Skeletal muscle satellite cell (primary cell): Measurements from ENCODE around the gene RPP30.
A peak's percentile ranks its signal among the peaks of the same experiment; 100 is the strongest.

Experiments used
- H3K27me3 ChIP-seq: 2 replicates; pipeline ENCODE4 v1.7.0; 2013; ENCODE audit warnings: low read length; ENCODE audit not compliant: control insufficient read depth, insufficient read depth
- H3K36me3 ChIP-seq: 2 replicates; pipeline ENCODE4 v1.7.0; 2013; ENCODE audit warnings: mild to moderate bottlenecking, control low read depth, low read length; ENCODE audit not compliant: insufficient read depth
- H3K4me1 ChIP-seq: 2 replicates; pipeline ENCODE4 v1.7.0; 2013; ENCODE audit warnings: low read length; ENCODE audit not compliant: control insufficient read depth, insufficient read depth
- H3K4me2 ChIP-seq: 2 replicates; pipeline ENCODE4 v1.7.0; 2013; ENCODE audit warnings: mild to moderate bottlenecking, low read length
- H3K4me3 ChIP-seq: 2 replicates; pipeline ENCODE4 v1.7.0; 2013; ENCODE audit warnings: low read length
- H3K9ac ChIP-seq: 2 replicates; pipeline ENCODE4 v1.7.0; 2013; ENCODE audit warnings: mild to moderate bottlenecking, low read depth, low read length, moderate library complexity
- H3K9me3 ChIP-seq: replicated peaks from 2 replicates; pipeline ENCODE4 v1.7.0; 2013; ENCODE audit warnings: mild to moderate bottlenecking, control low read depth, low read length

Gene RPP30

DNA sequence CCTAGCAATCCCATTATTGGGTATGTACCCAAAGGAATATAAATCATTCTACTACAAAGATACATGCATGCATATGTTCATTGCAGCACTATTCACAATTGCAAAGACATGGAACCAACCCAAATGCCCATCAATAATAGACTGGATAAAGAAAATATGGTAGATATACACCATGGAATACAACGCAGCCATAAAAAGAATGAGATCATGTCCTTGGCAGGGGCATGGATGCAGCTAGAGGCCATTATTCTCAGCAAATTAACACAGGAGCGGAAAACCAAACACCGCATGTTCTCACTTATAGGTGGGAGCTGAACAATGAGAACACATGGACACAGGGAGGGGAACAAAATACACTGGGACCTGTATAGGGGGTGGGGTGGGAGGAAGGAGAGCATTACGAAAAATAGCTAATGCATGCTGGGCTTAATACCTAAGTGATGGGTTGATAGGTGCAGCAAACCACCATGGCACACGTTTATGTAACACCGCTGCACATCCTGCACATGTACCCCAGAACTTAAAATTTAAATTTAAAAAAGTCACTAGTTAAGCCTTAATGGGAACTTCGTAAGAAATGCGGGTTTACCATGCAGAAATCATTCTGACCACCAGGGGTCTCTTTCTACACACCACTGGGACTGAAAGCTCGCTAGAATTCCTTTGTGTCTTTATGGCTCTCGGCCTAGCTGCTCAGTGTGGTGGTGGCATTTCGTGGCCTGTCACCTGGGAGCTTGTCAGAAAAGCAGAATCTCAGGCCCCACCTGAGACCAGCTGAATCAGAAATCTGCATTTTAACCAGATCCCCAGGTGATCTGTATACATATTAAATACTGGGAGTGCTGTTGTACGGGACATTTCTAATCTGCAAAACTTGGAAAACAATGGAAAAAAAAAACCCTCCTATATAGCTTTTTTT is 39.6 kb downstream of the RPP30 start:
- Histone ChIP-seq H3K4me1 (peaks cover 19% of the 10 kb centered on the region), H3K4me2 (peak overlapping the region; percentile 28), H3K9ac (peak overlapping the region; percentile 26), H3K36me3 (peaks cover 44% of the 10 kb centered on the region), H3K9me3 (no peaks in the 10 kb centered on the region), H3K27me3 (no peaks in the 10 kb centered on the region), H3K4me3 (no peak overlapping the region)

DNA sequence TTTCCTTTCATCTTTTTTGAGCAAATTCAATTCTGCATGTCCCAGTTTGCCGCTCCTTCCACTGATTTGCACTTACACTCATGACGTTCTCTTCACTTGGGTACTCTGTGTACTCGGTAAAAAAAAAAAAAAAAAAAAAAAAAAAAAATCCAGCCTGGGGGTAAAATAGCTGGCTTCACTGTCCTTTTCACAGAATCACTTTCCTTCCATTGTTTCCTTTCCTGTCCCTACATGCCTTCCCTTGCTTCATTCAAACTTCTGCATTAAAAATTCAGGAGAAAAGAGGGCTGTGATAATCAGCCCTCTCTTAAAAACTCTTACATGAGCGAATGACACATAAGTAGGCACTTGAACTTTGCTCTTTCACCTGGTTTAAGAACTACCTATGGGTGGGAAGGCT is 40.4 kb downstream of the RPP30 start:
- Histone ChIP-seq H3K9me3 (no peaks in the 10 kb centered on the region), H3K4me3 (no peak overlapping the region), H3K4me1 (peaks cover 25% of the 10 kb centered on the region), H3K36me3 (peaks cover 52% of the 10 kb centered on the region), H3K4me2 (no peak overlapping the region), H3K27me3 (no peaks in the 10 kb centered on the region), H3K9ac (peak overlapping the region; percentile 26)

DNA sequence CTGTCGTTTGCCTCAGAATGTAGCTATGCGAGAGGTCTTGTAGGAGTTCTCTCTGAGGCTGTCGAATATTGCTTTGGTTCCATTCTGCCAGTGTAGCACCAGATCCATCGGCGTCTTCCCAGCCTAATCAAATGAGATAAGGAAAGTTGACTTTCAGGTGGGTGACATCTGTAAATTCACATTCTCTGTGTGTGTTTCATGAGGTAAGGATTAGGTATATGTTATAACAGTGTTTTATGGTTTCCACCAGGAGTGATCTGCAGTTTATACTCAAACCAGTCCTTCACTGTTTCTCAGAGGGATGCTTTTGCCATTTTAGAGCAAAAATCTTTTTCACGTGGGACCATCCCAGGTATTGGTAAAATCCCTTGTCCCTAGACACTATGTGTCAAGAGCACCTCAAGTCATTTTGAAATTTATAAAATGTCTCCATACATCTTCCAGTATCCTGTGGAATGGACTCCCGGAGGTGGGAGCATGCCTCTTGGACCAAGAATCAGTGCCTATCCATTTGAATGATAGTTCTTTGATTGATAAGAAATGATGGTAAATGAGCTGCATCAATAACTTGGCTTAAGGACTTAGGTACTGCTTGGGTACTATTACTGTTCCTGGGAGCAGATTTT is 41.2 kb downstream of the RPP30 start:
- H3K4me2 ChIP-seq, result no peak overlapping the region
- no peaks in the 10 kb centered on the region for H3K27me3 ChIP-seq
- no peak overlapping the region for H3K4me3 ChIP-seq
- H3K36me3 ChIP-seq, result peaks cover 60% of the 10 kb centered on the region
- peaks cover 33% of the 10 kb centered on the region for H3K4me1 ChIP-seq
- no peak overlapping the region for H3K9ac ChIP-seq
- H3K9me3 ChIP-seq, result no peaks in the 10 kb centered on the region

DNA sequence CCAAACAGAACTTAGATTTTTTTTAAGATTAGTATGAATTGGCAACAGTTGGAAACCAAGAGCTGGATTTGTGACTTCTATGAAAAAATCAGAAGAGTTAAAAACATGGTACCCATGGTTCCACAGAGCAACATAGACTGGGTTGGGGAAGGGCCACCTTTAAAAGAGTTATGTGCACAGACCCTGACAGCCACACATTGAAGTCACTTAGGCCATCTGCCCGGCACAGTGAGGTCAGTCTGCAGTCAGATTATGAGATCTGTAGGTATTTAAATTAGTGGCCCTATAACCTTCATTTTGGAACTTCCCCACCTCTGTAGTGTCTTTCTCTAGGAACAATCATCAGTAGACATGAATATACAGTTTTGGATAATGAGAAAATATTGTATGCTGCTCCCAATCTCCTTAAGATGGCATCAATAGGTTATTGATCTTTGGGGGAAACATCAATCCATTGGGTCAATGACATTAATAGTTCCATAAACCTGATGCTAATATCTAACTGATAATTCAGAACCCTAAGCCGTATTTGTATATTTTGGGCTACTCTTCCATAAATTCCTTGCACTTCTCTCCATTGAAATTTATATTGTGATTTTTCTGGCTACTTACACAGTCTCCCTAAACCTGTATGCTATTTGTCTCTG is 42.1 kb downstream of the RPP30 start:
- Histone ChIP-seq H3K9me3 (no peaks in the 10 kb centered on the region), H3K4me3 (no peak overlapping the region), H3K4me1 (peaks cover 37% of the 10 kb centered on the region), H3K4me2 (no peak overlapping the region), H3K36me3 (peaks cover 69% of the 10 kb centered on the region), H3K27me3 (no peaks in the 10 kb centered on the region), H3K9ac (no peak overlapping the region)

DNA sequence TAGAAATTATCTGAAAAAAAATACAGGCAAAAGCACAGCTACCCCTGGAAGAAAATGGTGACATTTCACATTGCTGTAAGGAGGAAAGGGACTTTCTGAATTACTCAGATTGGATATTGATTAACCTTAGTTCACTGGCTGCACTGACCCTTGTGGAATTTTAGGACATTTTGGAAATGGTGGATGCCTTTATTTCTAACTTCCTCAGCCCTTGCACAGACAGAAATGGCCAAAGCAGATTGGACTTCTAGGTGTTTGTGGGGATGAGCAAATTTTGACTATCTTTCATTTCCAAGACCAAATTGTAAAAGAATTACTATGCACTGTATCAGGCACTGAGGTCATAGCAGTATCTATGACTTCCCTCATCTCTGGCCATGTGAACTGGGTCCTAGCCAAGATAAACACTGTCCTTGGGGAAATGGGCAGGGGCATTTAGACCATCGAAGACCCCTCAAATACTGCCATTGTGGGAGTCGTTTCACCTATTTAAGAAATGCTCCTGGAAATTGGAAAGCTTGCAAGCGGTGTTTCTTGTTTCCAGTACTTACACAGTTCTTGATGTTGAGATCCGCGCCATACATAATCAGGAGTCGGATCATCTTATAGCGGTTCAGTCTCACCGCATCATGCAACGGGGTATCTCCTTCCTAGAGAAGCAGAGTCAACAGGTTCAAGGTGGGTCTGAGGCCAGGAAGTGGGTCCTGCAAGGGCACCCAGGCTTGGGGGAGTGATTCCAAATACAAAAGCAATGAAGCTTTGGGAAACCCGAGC is 43.4 kb downstream of the RPP30 start:
- peak overlapping the region; percentile 36 for H3K4me3 ChIP-seq
- peak overlapping the region; percentile 29 for H3K4me2 ChIP-seq
- H3K27me3 ChIP-seq, result no peaks in the 10 kb centered on the region
- H3K36me3 ChIP-seq, result peaks cover 73% of the 10 kb centered on the region
- no peak overlapping the region for H3K9ac ChIP-seq
- no peaks in the 10 kb centered on the region for H3K9me3 ChIP-seq
- peaks cover 33% of the 10 kb centered on the region for H3K4me1 ChIP-seq

DNA sequence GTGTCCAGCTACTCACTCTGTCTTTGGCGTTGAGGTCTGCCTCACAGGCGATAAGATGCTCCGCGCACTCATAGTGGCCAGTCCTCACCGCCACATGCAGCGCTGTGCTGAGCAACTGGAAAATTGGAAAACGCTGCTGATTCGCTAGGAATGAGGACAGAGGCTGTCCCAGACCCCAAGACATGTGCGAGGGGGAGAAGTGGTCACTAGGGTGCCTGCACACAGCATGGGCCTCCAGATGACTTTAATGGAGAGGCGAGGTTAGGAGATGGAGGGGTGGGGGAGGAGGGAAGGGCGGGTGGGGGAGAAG is 43.9 kb downstream of the RPP30 start:
- Histone ChIP-seq H3K4me1 (peaks cover 32% of the 10 kb centered on the region), H3K4me2 (peak overlapping the region; percentile 18), H3K36me3 (peaks cover 73% of the 10 kb centered on the region), H3K9ac (no peak overlapping the region), H3K9me3 (no peaks in the 10 kb centered on the region), H3K4me3 (peak overlapping the region; percentile 36), H3K27me3 (no peaks in the 10 kb centered on the region)

DNA sequence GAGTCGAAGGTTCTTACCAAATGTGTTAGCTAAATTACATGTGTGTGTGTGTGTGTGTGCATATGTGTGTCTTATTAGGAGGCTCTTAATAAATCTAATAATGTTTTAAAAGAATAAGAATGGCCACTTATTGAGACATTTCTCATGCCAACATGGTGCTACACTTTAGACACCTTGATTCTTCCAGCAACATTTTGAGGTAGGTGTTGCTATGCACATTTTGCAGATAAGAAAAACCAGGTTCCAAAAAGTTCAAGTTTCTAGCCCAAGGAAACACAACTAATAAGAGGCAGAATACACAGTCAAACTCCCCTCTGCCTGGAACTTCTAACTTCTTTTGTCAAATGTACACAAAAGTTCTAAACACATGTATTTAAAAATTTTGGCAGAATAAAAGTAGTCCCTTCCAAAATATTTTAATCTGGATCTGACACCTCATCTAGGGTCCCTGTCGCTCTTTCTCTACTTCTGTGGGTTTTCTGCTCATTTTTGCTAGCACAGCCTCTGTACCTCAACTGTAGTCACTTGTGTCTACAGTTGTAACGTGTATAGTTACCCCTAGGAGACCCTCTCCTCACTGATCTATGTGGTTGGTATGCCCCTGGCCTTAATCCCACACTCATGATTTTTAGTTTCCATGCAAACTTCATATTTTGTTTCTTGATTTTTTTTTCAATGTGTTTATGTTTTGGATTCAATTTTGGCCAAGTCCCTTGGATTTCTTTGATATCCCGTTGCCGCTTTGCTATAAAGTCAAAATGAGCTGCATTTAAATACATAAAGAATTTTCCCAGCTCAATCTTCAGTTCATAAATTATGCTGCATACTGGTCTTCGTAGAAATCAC is 44.8 kb downstream of the RPP30 start:
- H3K36me3 ChIP-seq, result peaks cover 73% of the 10 kb centered on the region

DNA sequence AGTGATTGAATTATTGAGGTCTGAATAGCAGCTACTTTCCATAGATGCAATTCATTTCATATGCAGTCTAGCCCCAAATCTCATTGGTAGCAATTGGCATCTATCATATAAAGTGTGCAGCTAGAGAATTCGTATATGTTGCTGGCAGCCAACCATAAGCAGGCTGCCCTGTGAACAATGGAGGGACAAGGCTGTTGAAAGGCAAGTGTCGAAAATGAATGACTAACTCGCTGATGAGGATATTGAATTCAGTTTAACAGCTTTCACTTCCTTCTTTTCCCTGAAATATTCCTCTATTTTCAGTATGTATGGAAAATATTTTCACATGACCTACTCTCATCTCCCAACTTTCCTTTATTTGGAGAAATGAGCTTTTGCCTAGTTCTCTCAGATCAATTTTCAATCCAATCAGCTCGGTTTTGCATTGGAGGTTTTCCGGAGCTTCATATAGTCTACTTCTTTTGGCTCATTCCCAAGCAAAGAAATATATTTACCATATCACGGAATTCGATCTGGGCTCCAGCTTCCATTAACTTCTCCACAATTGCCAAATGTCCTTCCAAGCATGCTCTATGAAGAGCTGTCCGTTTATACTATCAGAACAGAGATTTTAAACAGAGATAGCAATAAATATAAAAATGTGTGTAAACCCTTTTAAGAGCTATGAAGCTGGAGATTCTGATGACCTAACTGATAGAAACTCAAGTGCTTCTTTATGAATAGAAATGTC is 45.6 kb downstream of the RPP30 start:
- Histone ChIP-seq H3K4me2 (peak overlapping the region; percentile 82), H3K4me1 (peaks cover 33% of the 10 kb centered on the region), H3K9ac (peak overlapping the region; percentile 86), H3K9me3 (no peaks in the 10 kb centered on the region), H3K27me3 (no peaks in the 10 kb centered on the region), H3K4me3 (peak overlapping the region; percentile 74), H3K36me3 (peaks cover 65% of the 10 kb centered on the region)

More for the DNA sequence above, 44.8 kb downstream of the RPP30 start:
- Histone ChIP-seq H3K9ac (peak overlapping the region; percentile 86), H3K27me3 (no peaks in the 10 kb centered on the region), H3K4me1 (peaks cover 36% of the 10 kb centered on the region), H3K9me3 (no peaks in the 10 kb centered on the region), H3K4me3 (peak overlapping the region; percentile 74), H3K4me2 (peak overlapping the region; percentile 82)

DNA sequence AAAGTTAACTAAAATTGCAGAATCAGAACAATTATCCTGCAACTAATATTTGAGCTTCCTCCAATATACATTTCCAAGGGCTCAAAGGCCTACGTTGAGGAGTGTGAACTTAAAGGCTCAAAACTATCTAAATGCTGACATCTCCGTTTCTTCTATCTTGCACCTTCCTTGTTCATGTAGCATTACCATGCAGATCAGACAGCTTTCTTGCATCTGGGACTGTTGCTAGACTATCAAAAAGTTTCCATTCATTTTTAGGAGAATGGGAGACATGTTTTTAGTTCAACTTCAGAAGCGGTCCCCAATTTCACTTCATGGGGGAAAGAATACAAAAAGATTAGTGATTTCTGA is 46.2 kb downstream of the RPP30 start:
- Histone ChIP-seq H3K9ac (peak overlapping the region; percentile 86), H3K4me2 (peak overlapping the region; percentile 82), H3K27me3 (no peaks in the 10 kb centered on the region), H3K9me3 (no peaks in the 10 kb centered on the region), H3K36me3 (peaks cover 60% of the 10 kb centered on the region), H3K4me1 (peaks cover 33% of the 10 kb centered on the region), H3K4me3 (peak overlapping the region; percentile 74)
